Activated T-helper 1 cell treated with anti-CD3 and anti-CD28 coated beads, Interleukin-12 subunit alpha, Interleukin-12 subunit beta, Interleukin-2, Interleukin-4 antibody, amounts not matched to agents 30 ng/mL and 10 ng/mL and 1 ng/mL, durations not matched to agents 14 hours and 24 hours and 36 hours (primary cell): ENCODE results near the gene FDX1. TPM values are rescaled to one million over a fixed set of nuclear protein-coding genes. Genes with fewer than 3 reads are reported as not detected.

Experiments
- DNase-seq: peaks from one replicate; pipeline ENCODE4 v3.0.0; 2021; ENCODE audit warnings: low spot score
- H3K27ac Mint-ChIP-seq: one replicate; pipeline ENCODE4 v1.8.0; 2021; ENCODE audit warnings: mild to moderate bottlenecking, mixed read lengths
- H3K27me3 Mint-ChIP-seq: one replicate; pipeline ENCODE4 v1.8.0; 2022; ENCODE audit warnings: mild to moderate bottlenecking, moderate library complexity, mixed read lengths; ENCODE audit not compliant: insufficient read depth
- H3K36me3 Mint-ChIP-seq: one replicate; pipeline ENCODE4 v1.8.0; 2021; ENCODE audit warnings: low read depth, mixed read lengths
- H3K4me1 Mint-ChIP-seq: one replicate; pipeline ENCODE4 v1.8.0; 2021; ENCODE audit warnings: low read depth, mixed read lengths
- H3K4me3 Mint-ChIP-seq: one replicate; pipeline ENCODE4 v1.8.0; 2021; ENCODE audit warnings: mild to moderate bottlenecking, moderate library complexity, mixed read lengths
- H3K9me3 Mint-ChIP-seq: one replicate; pipeline ENCODE4 v1.8.0; 2021; ENCODE audit warnings: mixed read lengths
- intact Hi-C: fragments of 100-400 bp; cut with micrococcal nuclease; formaldehyde crosslinking; loops from one replicate; pipeline ENCODE4 v1.15.1; 2024
- total RNA-seq: library from RNA; stranded (reverse); gene quantifications from 2 replicates; pipeline ENCODE4 v1.2.3, GENCODE V29; 2022

The FDX1 gene
- total RNA-seq, 1 donor from 2014 or later = 14.2 TPM

- intact Hi-C loops = loop anchor here (2.0 to 10.0 kb wide), 5 partner anchors 183 to 942 kb away; partner anchors contain the start of genes POU2AF1 and ZC3H12C
- peaks cover 28% of the 10 kb centered on the region for H3K36me3 Mint-ChIP-seq
- H3K27me3 Mint-ChIP-seq = no peaks in the 10 kb centered on the region
- no peak overlapping the region for H3K4me3 Mint-ChIP-seq
- H3K4me1 Mint-ChIP-seq = peaks cover 51% of the 10 kb centered on the region
- no peak overlapping the region for H3K27ac Mint-ChIP-seq
- no peaks in the 10 kb centered on the region for H3K9me3 Mint-ChIP-seq
- DNase-seq = no peak
Measured at GRCh38 chr11:110434952-110435779, 5.4 kb downstream of the FDX1 start.

- H3K27ac Mint-ChIP-seq = no peak overlapping the region
- no peaks in the 10 kb centered on the region for H3K9me3 Mint-ChIP-seq
- DNase-seq = no peak
- no peak overlapping the region for H3K4me3 Mint-ChIP-seq
- H3K4me1 Mint-ChIP-seq = peaks cover 47% of the 10 kb centered on the region
- peaks cover 35% of the 10 kb centered on the region for H3K36me3 Mint-ChIP-seq
- intact Hi-C loops = loop anchor here (2.0 to 10.0 kb wide), 2 partner anchors 461 to 795 kb away; no protein-coding TSS in a partner anchor
- H3K27me3 Mint-ChIP-seq = no peaks in the 10 kb centered on the region
Measured at GRCh38 chr11:110435780-110436717, 6.3 kb downstream of the FDX1 start.

GRCh38 chr11:110438017-110438416, 8.3 kb downstream of the FDX1 start:
- peaks cover 39% of the 10 kb centered on the region for H3K36me3 Mint-ChIP-seq
- H3K9me3 Mint-ChIP-seq = no peaks in the 10 kb centered on the region
- H3K27ac Mint-ChIP-seq = no peak overlapping the region
- DNase-seq = no peak
- intact Hi-C loops = loop anchor here (10.0 kb wide), 1 partner anchor 463 kb away; no protein-coding TSS in a partner anchor
- peaks cover 35% of the 10 kb centered on the region for H3K4me1 Mint-ChIP-seq
- H3K27me3 Mint-ChIP-seq = no peaks in the 10 kb centered on the region
- H3K4me3 Mint-ChIP-seq = no peak overlapping the region

- intact Hi-C loops = no loop called here
- peaks cover 30% of the 10 kb centered on the region for H3K36me3 Mint-ChIP-seq
- peaks cover 15% of the 10 kb centered on the region for H3K4me1 Mint-ChIP-seq
- no peak overlapping the region for H3K27ac Mint-ChIP-seq
- H3K27me3 Mint-ChIP-seq = no peaks in the 10 kb centered on the region
- no peak for DNase-seq
- no peak overlapping the region for H3K4me3 Mint-ChIP-seq
- no peaks in the 10 kb centered on the region for H3K9me3 Mint-ChIP-seq
Measured at GRCh38 chr11:110445437-110445836, 15.7 kb downstream of the FDX1 start.

GRCh38 chr11:110446061-110446460, 16.3 kb downstream of the FDX1 start:
- H3K4me1 Mint-ChIP-seq = peaks cover 13% of the 10 kb centered on the region
- H3K27ac Mint-ChIP-seq = no peak overlapping the region
- no peaks in the 10 kb centered on the region for H3K9me3 Mint-ChIP-seq
- intact Hi-C loops = no loop called here
- no peak overlapping the region for H3K4me3 Mint-ChIP-seq
- peaks cover 24% of the 10 kb centered on the region for H3K36me3 Mint-ChIP-seq
- DNase-seq = no peak
- no peaks in the 10 kb centered on the region for H3K27me3 Mint-ChIP-seq

GRCh38 chr11:110446594-110446993, 16.8 kb downstream of the FDX1 start:
- intact Hi-C loops = no loop called here
- Mint-ChIP-seq H3K27ac (no peak overlapping the region), H3K27me3 (no peaks in the 10 kb centered on the region), H3K4me1 (peaks cover 13% of the 10 kb centered on the region), H3K36me3 (peaks cover 23% of the 10 kb centered on the region), H3K9me3 (no peaks in the 10 kb centered on the region), H3K4me3 (no peak overlapping the region)
- no peak for DNase-seq

- intact Hi-C loops = no loop called here
- no peak for DNase-seq
- H3K4me1 Mint-ChIP-seq = peaks cover 18% of the 10 kb centered on the region
- H3K36me3 Mint-ChIP-seq = peaks cover 27% of the 10 kb centered on the region
- H3K9me3 Mint-ChIP-seq = no peaks in the 10 kb centered on the region
- H3K4me3 Mint-ChIP-seq = no peak overlapping the region
- H3K27ac Mint-ChIP-seq = no peak overlapping the region
- H3K27me3 Mint-ChIP-seq = no peaks in the 10 kb centered on the region
Measured at GRCh38 chr11:110447343-110447742, 17.6 kb downstream of the FDX1 start.

GRCh38 chr11:110447897-110448745, 18.4 kb downstream of the FDX1 start:
- Mint-ChIP-seq H3K4me1 (peaks cover 26% of the 10 kb centered on the region), H3K9me3 (no peaks in the 10 kb centered on the region), H3K27me3 (no peaks in the 10 kb centered on the region), H3K27ac (no peak overlapping the region), H3K36me3 (peaks cover 27% of the 10 kb centered on the region), H3K4me3 (no peak overlapping the region)
- intact Hi-C loops = loop anchor here (1.0 kb wide), 1 partner anchor 782 kb away; no protein-coding TSS in a partner anchor
- DNase-seq = no peak

GRCh38 chr11:110450246-110450645, 20.5 kb downstream of the FDX1 start:
- DNase-seq = no peak
- Mint-ChIP-seq H3K9me3 (no peaks in the 10 kb centered on the region), H3K36me3 (peaks cover 27% of the 10 kb centered on the region), H3K4me1 (peaks cover 42% of the 10 kb centered on the region), H3K4me3 (no peak overlapping the region), H3K27ac (no peak overlapping the region), H3K27me3 (no peaks in the 10 kb centered on the region)
- intact Hi-C loops = loop anchor here (5.0 to 10.0 kb wide), 5 partner anchors 77 to 1485 kb away; partner anchors contain the start of genes ARHGAP20 and DIXDC1

GRCh38 chr11:110452720-110453119, 23.0 kb downstream of the FDX1 start:
- DNase-seq = no peak
- intact Hi-C loops = loop anchor here (1.0 to 10.0 kb wide), 6 partner anchors 23 to 1482 kb away; partner anchors contain the start of genes ARHGAP20, DIXDC1 and FDX1
- Mint-ChIP-seq H3K4me1 (peaks cover 52% of the 10 kb centered on the region), H3K4me3 (peak overlapping the region; percentile 5), H3K9me3 (no peaks in the 10 kb centered on the region), H3K27me3 (no peaks in the 10 kb centered on the region), H3K27ac (peak overlapping the region; percentile 62), H3K36me3 (peaks cover 23% of the 10 kb centered on the region)

- peak overlapping the region; percentile 51 for H3K27ac Mint-ChIP-seq
- H3K4me3 Mint-ChIP-seq = peak overlapping the region; percentile 17
- peaks cover 27% of the 10 kb centered on the region for H3K36me3 Mint-ChIP-seq
- H3K27me3 Mint-ChIP-seq = no peaks in the 10 kb centered on the region
- intact Hi-C loops = loop anchor here (1.0 to 10.0 kb wide), 9 partner anchors 25 to 1481 kb away; partner anchors contain the start of genes ARHGAP20, DIXDC1 and FDX1
- DNase-seq = no peak
- peaks cover 52% of the 10 kb centered on the region for H3K4me1 Mint-ChIP-seq
- no peaks in the 10 kb centered on the region for H3K9me3 Mint-ChIP-seq
Measured at GRCh38 chr11:110453684-110454354, 24.1 kb downstream of the FDX1 start.
